ENCODE results near the gene TMOD3.

GRCh38 chr15:51931016-51931415 is 101.6 kb downstream of the TMOD3 start:
- TF ChIP-seq ARNT (IDR thresholded peaks at IDR 0.05) (no peak), BHLHE40 (IDR thresholded peaks at IDR 0.05; ENCODE audit: borderline replicate concordance) (no peak), SP1 (IDR thresholded peaks at IDR 0.05) (no peak), TARDBP (IDR thresholded peaks at IDR 0.05) (no peak), FOXM1 (IDR thresholded peaks at IDR 0.05; ENCODE audit: borderline replicate concordance) (no peak), NFRKB (IDR thresholded peaks at IDR 0.05) (no peak), FOXK2 (IDR thresholded peaks at IDR 0.05) (no peak), LEF1 (IDR thresholded peaks at IDR 0.05; ENCODE audit: borderline replicate concordance) (no peak), FOXA1 (IDR thresholded peaks at IDR 0.05) (no peak), L3MBTL2 (conservative IDR thresholded peaks at IDR 0.05) (no peak), ZNF384 (IDR thresholded peaks at IDR 0.05) (no peak)
